ENCODE results near the gene DNAJB2.

Gene DNAJB2

GRCh38 chr2:219323434-219323833 is 44.3 kb downstream of the DNAJB2 start:
- no peak for TF ChIP-seq CTCF (IDR thresholded peaks at IDR 0.05; ENCODE audit: low read depth, low read length)

GRCh38 chr2:219325136-219325535 is 46.0 kb downstream of the DNAJB2 start:
- no peak for TF ChIP-seq CTCF (IDR thresholded peaks at IDR 0.05; ENCODE audit: low read depth, low read length)

More at GRCh38 chr2:219323434-219323833, 44.3 kb downstream of the DNAJB2 start:
- DNase-seq (ENCODE audit: extremely low read depth, low read depth): no peak

GRCh38 chr2:219325657-219326315 is 46.6 kb downstream of the DNAJB2 start:
- DNase-seq (ENCODE audit: extremely low read depth, low read depth): no peak
- TF ChIP-seq CTCF (IDR thresholded peaks at IDR 0.05; ENCODE audit: low read depth, low read length): no peak

More at GRCh38 chr2:219325136-219325535, 46.0 kb downstream of the DNAJB2 start:
- DNase-seq (ENCODE audit: extremely low read depth, low read depth): no peak

- no peak for DNase-seq (ENCODE audit: extremely low read depth, low read depth)
- TF ChIP-seq CTCF (IDR thresholded peaks at IDR 0.05; ENCODE audit: low read depth, low read length): no peak
Observed at GRCh38 chr2:219327719-219328118, 48.6 kb downstream of the DNAJB2 start.

- no peak for TF ChIP-seq CTCF (IDR thresholded peaks at IDR 0.05; ENCODE audit: low read depth, low read length)
- no peak for DNase-seq (ENCODE audit: extremely low read depth, low read depth)
Observed at GRCh38 chr2:219331560-219332213, 52.5 kb downstream of the DNAJB2 start.

GRCh38 chr2:219332542-219332941 is 53.4 kb downstream of the DNAJB2 start, which contains the start of gene RESP18:
TSS of gene RESP18 (minus strand) at chr2:219332744.
- TF ChIP-seq CTCF (IDR thresholded peaks at IDR 0.05; ENCODE audit: low read depth, low read length): no peak

GRCh38 chr2:219334076-219334475 is 54.9 kb downstream of the DNAJB2 start:
- DNase-seq (ENCODE audit: extremely low read depth, low read depth): no peak
- no peak for TF ChIP-seq CTCF (IDR thresholded peaks at IDR 0.05; ENCODE audit: low read depth, low read length)

More at GRCh38 chr2:219332542-219332941, 53.4 kb downstream of the DNAJB2 start, which contains the start of gene RESP18:
- no peak for DNase-seq (ENCODE audit: extremely low read depth, low read depth)
